ENCODE measurements around the gene NOTCH2.

NOTCH2 gene

DNA sequence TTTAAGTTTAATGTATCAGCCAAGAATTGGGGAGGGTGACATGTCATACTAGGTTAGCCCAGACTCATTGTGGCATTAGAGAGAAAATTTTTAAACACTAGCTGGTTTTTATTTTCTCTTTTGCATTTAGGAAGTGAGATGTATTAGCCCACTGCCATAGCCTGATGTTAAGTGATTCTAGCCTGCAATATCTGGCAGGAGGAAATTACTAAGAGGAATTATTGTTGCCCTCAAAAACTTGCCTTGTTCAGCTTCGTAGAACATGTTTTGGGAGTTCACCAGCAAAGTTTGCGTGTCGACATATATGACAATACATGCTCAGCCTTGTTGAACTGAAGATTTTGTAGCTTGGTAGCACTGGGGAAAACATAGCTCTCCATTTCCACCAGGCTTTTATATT lies 185.6 kb downstream of the NOTCH2 start:
- Histone ChIP-seq H3K4me2 (ENCODE audit: low read depth, low read length) (no peak overlapping the region), H3K36me3 (replicated peaks; ENCODE audit: insufficient read depth, low read length) (no peaks in the 10 kb centered on the region), H4K20me1 (ENCODE audit: insufficient read depth, low read length) (no peaks in the 10 kb centered on the region), H3K27me3 (replicated peaks; ENCODE audit: insufficient read depth, low read length) (no peaks in the 10 kb centered on the region), H3K9me3 (replicated peaks; ENCODE audit: insufficient read depth, low read length) (no peaks in the 10 kb centered on the region), H3K4me3 (ENCODE audit: low read length) (no peak overlapping the region), H3K9ac (ENCODE audit: low read length) (no peak overlapping the region), H3K27ac (ENCODE audit: low read length) (no peak overlapping the region), H2AFZ (ENCODE audit: low read length) (no peak overlapping the region), H3K4me1 (ENCODE audit: low read length) (no peaks in the 10 kb centered on the region), H3K79me2 (ENCODE audit: low read length) (no peaks in the 10 kb centered on the region), H3F3A (ENCODE audit: insufficient read depth, low read length) (no peaks in the 10 kb centered on the region), H3K9me2 (replicated peaks; ENCODE audit: insufficient read depth, low read length) (no peaks in the 10 kb centered on the region)
- TF ChIP-seq EZH2 (optimal IDR thresholded peaks at IDR 0.05; ENCODE audit: low read depth, low read length): no peak
- TF ChIP-seq, protein P1, sequence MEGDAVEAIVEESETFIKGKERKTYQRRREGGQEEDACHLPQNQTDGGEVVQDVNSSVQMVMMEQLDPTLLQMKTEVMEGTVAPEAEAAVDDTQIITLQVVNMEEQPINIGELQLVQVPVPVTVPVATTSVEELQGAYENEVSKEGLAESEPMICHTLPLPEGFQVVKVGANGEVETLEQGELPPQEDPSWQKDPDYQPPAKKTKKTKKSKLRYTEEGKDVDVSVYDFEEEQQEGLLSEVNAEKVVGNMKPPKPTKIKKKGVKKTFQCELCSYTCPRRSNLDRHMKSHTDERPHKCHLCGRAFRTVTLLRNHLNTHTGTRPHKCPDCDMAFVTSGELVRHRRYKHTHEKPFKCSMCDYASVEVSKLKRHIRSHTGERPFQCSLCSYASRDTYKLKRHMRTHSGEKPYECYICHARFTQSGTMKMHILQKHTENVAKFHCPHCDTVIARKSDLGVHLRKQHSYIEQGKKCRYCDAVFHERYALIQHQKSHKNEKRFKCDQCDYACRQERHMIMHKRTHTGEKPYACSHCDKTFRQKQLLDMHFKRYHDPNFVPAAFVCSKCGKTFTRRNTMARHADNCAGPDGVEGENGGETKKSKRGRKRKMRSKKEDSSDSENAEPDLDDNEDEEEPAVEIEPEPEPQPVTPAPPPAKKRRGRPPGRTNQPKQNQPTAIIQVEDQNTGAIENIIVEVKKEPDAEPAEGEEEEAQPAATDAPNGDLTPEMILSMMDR (IDR thresholded peaks at IDR 0.05; ENCODE audit: low read length): no peak
- no peak for TF ChIP-seq EZH2phosphoT487 (IDR thresholded peaks at IDR 0.05; ENCODE audit: low read length)
- DNase-seq: no peak

DNA sequence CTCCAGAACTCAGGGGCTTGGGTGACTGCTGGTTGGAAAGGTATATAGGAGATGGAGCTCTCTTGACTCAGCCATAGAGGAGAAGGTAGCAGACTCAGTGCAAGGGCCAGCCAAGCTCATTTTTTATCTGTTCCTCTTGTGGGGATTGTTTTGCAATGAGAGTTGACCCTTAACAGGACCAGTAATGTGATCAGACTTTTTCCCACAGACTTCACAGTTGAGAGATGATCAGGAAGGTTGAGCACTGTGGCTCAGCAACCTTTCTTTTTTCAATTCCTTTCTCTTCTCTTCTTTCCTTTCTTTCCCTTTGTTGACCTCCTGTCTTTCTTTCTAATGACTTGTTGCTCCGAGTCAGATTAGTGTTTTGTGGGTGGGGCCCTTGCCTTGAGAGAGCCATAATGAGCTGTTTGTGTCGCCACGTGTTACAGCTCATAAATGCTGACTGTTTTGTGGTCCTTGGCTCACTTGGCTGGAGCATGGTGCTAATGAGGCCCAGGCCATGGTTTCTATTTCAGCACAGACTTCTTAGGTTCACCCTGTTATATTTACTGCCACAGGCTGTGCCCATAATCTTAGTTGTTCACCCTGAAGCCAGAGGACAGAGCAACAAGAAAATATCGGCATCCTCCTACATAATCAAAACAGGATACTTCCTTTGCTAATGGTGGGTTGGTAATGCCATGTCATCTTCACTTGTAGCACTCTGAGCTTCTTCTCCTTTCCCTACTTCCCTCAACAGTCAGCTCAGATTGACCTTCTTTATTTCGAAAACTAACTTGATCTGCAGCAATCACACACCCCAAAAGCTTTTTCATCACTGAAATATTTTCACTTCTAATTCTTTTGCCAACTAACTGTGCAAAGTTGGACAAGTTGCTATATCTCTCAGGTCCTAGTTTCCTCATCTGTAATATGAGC lies 187.1 kb downstream of the NOTCH2 start:
- H4K20me1 ChIP-seq (ENCODE audit: insufficient read depth, low read length): no peaks in the 10 kb centered on the region
- TF ChIP-seq, protein P1 (IDR thresholded peaks at IDR 0.05; ENCODE audit: low read length): no peak
- no peak for TF ChIP-seq EZH2phosphoT487 (IDR thresholded peaks at IDR 0.05; ENCODE audit: low read length)
- TF ChIP-seq EZH2 (optimal IDR thresholded peaks at IDR 0.05; ENCODE audit: low read depth, low read length): no peak
- H3K9ac ChIP-seq (ENCODE audit: low read length): no peak overlapping the region
- no peaks in the 10 kb centered on the region for H3K9me2 ChIP-seq (replicated peaks; ENCODE audit: insufficient read depth, low read length)
- no peak overlapping the region for H3K4me3 ChIP-seq (ENCODE audit: low read length)
- H3K79me2 ChIP-seq (ENCODE audit: low read length): no peaks in the 10 kb centered on the region
- H2AFZ ChIP-seq (ENCODE audit: low read length): no peak overlapping the region
- no peak overlapping the region for H3K4me2 ChIP-seq (ENCODE audit: low read depth, low read length)
- H3K4me1 ChIP-seq (ENCODE audit: low read length): no peaks in the 10 kb centered on the region
- no peaks in the 10 kb centered on the region for H3K9me3 ChIP-seq (replicated peaks; ENCODE audit: insufficient read depth, low read length)
- H3K27me3 ChIP-seq (replicated peaks; ENCODE audit: insufficient read depth, low read length): no peaks in the 10 kb centered on the region
- DNase-seq: no peak
- H3F3A ChIP-seq (ENCODE audit: insufficient read depth, low read length): no peaks in the 10 kb centered on the region
- no peaks in the 10 kb centered on the region for H3K36me3 ChIP-seq (replicated peaks; ENCODE audit: insufficient read depth, low read length)
- no peak overlapping the region for H3K27ac ChIP-seq (ENCODE audit: low read length)

DNA sequence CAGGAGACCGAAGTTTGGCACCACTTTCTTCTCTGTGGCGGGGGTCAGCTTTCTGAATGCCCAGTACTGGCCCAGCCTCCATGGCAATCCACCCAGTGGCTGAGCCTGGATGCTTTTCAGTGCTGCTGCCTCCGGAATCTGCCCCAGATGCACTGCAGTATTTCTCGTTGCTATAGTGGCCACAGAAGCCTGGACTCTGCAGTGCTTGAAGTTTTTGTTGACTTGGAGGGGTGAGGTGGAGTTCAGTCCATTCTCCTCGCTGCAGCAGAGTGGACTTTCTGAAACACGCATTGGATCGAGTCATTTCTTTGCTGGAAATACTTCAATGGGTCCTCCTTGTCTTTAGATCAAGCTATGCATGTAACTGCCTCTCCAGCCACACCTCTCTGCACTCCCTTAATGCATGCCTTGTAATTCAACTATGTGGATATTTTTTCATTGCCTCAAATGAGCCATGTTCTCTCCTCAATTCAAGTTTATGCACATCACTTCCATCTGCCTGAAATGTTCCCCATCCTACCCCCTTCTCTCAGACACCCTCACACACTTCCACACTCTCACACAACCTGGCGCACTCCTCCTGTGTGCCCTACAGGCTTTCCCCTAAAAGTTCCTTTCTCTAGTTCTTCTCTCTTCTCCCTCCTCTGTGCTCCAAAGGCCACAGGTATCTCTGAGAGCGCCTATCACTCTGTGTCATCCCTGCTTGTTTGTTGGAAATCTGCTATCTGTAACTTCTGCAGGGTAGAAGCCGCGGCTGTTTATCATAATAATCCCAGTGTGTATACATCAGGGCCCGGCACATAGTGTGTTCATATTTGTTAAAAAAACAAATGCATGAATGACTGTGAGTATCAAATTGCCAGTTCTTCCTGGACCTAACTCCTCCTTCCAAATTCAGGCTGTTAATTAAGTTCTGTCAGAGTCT lies 189.7 kb downstream of the NOTCH2 start:
- Histone ChIP-seq H3F3A (ENCODE audit: insufficient read depth, low read length) (no peaks in the 10 kb centered on the region), H3K27ac (ENCODE audit: low read length) (no peak overlapping the region), H3K27me3 (replicated peaks; ENCODE audit: insufficient read depth, low read length) (no peaks in the 10 kb centered on the region), H3K36me3 (replicated peaks; ENCODE audit: insufficient read depth, low read length) (no peaks in the 10 kb centered on the region), H3K4me1 (ENCODE audit: low read length) (no peaks in the 10 kb centered on the region), H3K4me3 (ENCODE audit: low read length) (no peak overlapping the region), H3K9me2 (replicated peaks; ENCODE audit: insufficient read depth, low read length) (no peaks in the 10 kb centered on the region), H3K9ac (ENCODE audit: low read length) (no peak overlapping the region), H3K9me3 (replicated peaks; ENCODE audit: insufficient read depth, low read length) (no peaks in the 10 kb centered on the region), H3K4me2 (ENCODE audit: low read depth, low read length) (no peak overlapping the region), H3K79me2 (ENCODE audit: low read length) (no peaks in the 10 kb centered on the region), H4K20me1 (ENCODE audit: insufficient read depth, low read length) (no peaks in the 10 kb centered on the region), H2AFZ (ENCODE audit: low read length) (no peak overlapping the region)
- DNase-seq: no peak
- no peak for TF ChIP-seq EZH2 (optimal IDR thresholded peaks at IDR 0.05; ENCODE audit: low read depth, low read length)
- TF ChIP-seq EZH2phosphoT487 (IDR thresholded peaks at IDR 0.05; ENCODE audit: low read length): no peak
- TF ChIP-seq, protein P1 (IDR thresholded peaks at IDR 0.05; ENCODE audit: low read length): no peak
